Activated gamma-delta T cell treated with anti-CD3 and anti-CD28 coated beads, Interleukin-2, amount 50 U/mL, for 16 hours (primary cell): ENCODE data around the gene BCAT1.
"Not testable (repeated sequence)": the region's sequence is repeated elsewhere in the genome, so short reads cannot be mapped to it uniquely, and the experiment has no call there.

Experiments used
- DNase-seq: peaks from one replicate; pipeline ENCODE4 v3.0.0-alpha.2; 2020; ENCODE audit warnings: low read depth

BCAT1 gene

DNA sequence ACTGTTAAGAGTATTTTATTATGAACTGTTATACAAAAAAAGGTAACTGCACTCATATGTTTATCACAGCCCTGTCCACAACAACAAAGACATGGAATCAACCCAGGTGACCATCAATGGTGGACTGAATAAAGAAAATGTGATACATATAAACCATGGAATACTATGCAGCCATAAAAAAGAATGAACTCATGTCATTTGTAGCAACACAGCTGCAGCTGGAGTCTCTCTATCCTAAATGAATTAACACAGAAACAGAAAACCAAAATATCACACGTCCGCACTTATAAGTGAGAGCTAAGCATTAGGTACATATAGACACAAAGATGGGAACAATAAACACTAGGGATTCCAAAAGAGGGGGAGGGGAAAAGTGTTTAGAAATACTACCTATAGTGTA lies 95.8 kb downstream of the BCAT1 start:
- DNase-seq, result no peak

DNA sequence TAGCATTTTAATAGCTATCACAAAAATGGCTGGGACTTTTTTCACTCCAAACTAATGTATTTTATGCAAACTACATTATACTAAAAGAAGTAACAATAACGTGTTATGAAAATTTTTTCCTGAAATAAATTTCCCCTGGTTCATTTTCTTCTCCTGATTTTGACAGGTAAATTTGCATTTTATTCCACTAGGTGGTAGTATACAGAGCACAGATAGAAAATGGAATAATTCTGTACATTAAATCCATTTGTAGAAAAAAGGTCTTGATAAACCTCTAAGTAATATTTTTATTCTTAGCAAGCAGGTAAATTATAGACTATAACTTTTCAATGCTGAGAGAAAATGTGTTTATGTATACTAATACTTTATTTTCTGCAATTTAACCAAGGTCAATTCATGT lies 96.5 kb downstream of the BCAT1 start:
- DNase-seq, result no peak

DNA sequence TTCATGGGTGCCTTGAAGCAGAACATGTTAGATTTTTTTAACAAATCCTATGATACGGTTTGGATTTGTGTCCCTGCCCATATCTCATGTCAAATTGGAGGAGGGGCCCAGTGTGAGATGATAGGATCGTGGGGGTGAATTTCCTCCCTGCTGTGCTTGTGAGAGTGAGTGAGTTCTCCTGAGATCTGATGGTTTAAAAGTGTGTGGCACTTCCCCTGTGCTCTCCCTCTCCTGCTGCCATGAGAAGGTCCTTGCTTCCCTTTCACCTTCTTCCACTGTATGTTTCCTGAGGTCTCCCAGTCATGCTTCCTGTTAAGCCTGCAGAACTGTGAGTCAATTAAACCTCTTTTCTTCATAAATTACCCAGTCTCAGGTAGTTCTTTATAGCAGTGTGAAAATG lies 97.0 kb downstream of the BCAT1 start:
- not testable (repeated sequence) for DNase-seq

DNA sequence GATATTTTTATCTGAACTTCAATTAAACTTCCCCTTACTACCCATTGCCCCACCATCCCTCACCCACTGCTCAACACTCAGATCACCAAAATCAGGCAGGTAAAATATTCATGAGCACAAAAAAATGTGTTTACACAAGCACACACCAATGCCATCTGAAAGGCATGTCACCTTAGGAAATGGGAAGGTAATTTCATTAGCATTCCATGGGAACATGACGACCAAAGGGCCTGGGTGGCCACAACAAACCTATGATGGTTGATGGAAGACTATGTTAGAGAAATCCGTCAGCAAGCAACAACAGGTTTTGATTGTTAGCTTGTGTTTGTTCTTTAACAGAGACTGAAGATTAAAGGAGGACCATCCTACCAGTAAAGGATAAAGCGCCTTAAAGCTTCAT lies 97.6 kb downstream of the BCAT1 start:
- no peak for DNase-seq

DNA sequence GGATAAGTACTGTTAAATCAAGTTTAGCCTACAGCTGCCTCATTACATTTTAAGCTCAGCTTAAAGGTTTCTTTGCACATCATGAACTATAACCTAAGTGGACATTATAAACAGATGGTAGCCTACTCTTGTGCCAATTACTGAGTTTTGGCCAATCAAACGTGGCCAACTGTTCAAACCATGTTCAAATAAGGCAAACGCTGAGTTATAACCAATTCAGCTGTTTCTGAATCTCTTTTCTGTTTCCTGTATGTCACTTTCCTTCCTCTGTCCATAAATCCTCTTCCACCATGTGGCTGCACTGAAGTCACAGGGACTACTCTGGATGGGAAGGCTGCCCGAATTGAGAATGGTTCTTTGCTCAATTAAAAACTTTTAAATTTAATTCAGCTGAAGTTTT lies 98.4 kb downstream of the BCAT1 start:
- no peak for DNase-seq

DNA sequence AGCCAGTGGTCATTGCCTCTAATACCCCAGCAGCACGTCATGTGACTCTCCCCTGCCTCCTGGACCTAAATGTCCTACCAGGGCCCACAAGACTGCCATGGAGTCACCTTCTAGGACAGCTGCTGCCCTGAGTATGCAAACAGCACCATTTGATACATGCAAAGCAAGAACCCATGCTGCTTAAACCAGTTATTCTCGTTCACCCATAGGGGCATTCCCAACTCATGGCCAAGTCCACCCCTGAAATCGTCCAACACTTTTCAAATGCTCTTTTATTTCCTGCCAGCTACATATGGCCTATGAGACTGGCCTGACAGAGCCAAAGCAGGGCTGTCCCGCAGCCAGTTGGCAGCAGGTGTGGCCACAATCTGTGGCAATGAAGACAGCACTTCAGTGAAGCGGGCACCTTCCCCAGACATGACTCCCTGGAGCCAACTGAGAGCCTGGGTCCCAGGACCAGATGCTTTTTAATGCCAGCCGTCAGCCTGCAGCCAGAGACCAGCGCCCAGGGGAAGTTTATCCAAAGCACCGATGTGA lies 99.9 kb downstream of the BCAT1 start:
- DNase-seq, result no peak

DNA sequence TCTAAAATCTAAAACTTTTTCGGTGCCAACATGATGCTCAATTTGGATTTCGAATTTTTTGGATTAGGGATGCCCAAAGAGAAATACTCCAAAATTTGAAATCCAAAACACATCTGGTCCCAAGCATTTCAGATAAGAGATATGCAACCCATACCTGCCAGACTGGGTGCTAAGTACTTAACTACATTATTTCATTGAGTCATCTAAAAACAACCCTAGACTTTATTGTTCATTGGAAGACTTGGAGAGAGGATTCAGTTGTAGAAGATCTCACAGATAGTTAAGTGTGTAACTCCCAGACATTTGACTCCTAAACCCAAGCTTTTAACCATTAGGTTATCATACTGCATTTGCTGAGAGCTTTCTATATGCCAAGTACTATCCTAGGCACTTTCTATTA lies 102.2 kb downstream of the BCAT1 start:
- DNase-seq, result no peak

DNA sequence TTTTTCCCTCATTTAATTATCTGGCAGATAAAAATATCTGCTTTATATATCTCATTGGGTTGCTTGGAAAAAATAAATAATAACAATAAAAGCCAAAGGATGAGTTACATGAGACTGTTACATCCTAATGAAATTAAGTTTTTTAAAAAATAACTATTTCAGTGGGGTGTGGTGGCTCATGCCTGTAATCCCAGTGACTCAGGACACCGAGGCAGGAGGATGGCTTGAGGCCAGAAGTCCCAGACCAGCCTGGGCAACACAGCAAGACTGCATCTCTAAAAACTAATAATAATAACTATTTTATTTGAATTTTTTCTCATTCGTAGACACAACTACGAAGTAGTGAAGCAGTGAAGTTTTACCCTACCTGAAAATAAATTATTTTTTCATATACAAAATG lies 103.3 kb downstream of the BCAT1 start:
- DNase-seq, result no peak

DNA sequence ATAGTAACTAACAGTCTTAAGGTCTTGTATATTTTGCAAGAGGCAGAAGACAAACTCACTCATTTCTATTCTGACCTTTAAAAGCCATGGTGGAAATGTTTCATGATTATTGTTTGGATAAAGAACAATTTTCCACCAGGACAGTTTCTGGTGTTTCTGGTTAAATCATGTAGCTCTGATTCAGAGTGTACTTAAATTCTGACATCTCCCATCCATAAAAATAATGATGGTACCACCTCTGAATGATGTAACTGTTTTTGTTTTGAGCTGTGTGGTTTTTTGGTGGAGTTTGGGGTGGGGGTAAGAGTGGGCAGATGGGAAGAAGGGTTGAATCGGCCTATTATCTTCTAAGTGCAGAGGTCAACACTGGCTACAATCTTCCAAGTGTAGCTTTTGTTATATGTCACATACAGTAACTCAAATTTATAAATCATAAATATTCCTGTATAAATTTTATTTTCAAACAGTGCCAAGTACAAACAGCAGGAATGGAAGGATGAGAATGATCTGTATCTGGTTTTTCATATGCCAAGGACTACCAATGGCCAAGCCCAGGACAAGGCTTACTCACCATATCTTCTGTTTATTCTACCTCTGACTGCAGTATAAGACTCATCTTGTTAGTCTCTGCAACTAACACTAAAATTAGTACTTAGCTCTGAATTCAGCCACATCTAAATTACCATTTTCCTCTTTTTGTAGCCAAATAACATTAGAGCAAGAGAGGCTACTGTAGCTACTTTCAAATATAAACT lies 108.7 kb downstream of the BCAT1 start:
- DNase-seq, result no peak

DNA sequence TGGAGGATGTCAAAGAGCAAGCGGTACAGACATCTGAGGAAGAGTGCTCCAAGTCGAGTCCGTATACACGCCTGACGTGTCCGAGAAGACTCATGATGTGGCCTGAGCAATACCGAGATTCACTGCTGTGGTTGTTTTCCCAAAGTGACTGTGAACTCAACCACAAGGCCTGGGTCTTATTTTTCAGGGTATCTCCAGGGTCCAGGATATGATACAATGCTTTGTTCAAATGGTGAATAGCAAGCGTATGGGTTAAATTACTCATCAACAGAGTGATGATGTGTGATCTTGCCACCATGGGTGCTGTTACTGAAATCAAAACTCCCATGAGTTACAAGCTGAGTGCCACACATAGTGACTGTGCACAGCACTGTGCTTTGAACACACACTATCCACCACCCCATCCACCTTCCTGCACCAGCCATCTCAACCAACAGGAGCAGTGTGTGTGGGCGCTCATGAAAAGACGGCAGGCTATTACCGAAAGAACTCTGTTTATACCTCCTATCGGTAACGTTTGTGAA lies 109.6 kb downstream of the BCAT1 start:
- DNase-seq, result peak; percentile 12

DNA sequence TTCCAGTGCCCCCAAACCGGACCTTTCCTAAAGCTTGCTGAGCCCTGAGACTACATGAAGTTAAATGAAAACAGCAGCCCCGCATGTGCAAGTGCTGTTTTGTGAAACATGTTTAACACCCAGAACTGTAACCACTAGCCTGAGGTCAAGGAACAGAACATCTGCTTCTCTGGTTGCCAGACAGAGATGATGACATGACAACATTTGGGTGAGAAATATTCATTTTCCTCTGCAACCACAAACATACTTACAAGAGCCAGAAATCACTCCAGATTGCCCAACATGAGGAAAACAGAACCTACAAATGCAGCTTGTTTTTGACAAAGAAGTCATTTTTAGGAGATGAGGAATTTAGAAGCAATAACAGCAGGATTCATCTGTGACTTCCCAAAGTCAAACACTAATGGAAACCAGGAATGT lies 110.4 kb downstream of the BCAT1 start:
- DNase-seq, result no peak

DNA sequence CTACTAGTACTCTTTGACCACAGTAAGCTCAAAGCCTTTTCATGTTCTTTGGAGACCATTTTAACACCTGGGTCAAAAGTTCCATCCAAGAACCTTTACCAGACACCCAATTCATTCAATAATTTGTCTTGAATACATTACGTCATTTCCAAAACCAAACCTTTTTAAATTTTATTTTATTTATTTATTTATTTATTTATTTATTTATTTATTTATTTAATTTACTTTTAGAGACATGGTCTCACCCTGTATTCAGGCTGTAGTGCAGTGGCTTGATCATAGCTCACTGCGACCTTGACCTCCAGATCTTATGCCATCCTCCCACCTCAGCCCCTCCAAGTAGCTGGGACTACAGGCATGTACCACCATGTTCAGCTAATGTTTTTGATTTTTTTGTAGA lies 113.5 kb downstream of the BCAT1 start:
- no peak for DNase-seq

DNA sequence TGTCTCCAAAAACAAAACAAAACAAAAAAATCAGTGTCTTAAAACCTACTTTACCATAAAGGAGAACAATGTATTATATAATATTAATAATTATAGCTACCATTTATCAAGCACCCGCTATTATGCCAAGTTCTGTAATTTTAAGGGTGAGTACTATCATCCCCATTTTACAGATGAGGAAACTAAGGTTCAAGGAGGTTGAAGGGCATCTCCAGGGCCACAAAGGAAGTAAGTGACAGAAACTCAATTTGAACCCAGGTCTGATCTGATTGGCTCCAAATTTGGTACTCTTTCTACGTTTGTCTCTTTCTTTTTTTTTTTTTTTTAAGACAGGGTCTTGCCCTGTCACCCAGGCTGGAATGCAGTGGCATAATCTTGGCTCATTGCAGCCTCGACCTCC lies 115.4 kb downstream of the BCAT1 start:
- DNase-seq, result no peak

DNA sequence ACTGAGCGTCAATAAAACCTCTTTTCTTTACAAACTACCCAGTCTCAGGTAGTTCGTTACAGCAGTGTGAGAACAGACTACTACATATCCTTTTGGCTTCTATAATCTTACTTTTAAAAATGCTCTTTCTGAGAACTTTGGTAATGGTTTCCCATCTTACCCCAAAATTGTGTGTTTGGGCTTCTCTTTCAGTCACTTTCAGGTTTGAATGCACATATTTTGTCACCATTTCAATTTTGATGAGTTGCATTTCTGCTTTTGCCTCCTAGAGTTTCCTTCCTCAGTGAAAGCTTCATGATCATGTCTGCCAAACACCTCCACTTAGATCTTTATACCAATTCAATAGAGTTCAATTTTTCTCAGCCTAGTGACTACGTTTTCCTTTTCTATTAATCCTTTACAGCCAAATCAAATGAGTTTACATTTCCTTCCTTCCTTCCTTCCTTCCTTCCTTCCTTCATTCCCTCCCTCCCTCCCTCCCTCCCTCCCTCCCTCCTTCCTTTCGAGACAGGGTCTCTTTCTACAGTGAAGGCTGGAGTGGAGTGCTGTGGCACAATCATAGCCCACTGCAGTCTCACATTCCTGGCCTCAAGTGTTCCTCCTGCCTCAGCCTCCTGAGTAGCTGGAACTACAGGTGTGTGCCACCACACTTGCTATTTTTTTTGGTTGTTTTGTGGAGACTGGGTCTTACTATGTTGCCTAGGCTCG lies 124.9 kb downstream of the BCAT1 start:
- no peak for DNase-seq

DNA sequence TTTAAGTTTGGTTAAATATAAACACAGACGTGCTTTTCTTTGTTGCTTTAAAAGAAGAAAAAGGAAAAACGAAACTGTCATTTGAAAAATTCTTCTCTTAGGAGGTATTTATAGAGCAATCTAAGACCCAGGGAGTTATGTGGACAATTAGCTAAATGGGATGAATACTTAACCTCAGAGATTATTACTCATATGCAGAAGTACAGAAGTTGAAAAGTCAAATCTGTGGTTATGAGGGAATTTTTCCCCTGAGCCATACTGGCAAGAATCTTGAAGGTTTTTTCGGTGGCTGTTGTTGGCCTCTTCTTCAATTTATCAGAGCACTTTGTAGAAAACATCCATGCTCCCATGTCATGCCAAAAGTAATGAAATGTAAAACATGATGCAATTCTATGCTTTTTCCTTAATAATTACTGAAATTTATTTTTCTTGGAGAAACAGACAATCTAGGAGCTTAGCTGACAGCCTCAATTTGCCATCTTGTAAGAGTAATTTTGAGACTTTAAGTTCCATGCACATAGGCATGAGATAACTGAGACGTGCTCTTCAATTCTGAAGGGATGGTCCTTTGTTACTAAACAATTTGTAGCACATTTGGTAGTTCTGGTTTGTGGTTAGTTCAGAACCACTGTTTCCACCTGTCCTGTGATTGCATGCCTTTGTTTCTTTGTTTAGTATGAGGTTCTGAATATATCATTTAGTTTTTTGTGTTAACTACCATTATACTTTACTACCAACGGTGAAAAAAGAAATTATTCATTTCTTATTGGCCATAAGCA lies 126.6 kb downstream of the BCAT1 start:
- no peak for DNase-seq

DNA sequence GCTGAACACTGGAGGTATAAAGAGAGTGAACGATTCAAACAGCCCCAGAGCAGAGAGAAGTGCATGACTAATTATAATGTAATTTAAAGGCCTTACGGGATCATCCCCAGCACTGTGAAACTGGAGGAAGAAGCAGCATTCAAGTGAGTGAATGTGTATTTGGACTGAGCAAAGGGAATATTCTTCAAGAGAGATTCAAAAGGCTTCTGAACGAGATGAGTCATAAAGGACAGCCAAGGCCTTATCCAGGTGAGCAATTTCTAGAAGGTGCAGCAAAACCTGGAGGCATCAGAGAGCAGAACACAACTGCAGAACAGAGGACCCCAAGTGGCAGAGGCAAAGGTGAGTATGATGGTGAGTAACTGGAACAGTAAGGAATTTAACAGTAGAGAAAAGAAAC lies 127.2 kb downstream of the BCAT1 start:
- no peak for DNase-seq

DNA sequence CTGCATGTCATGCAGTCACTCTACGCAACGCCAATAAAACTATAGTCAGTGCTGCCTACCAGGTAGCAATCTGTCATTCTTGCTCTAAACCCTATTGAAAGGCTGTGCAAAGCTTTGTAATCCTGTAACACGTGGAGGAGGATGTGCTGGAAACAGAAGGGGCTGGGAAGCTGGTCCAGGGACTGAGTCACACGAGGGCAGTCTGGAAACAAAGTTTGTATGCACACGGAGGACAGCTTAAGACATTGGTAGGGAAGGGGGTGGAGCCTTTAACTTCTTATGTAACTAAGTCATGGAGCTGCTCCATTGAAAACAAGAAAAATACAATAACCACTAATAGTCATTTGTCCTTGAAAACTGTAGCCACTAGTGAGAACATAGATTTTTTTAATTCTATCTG lies 128.0 kb downstream of the BCAT1 start:
- DNase-seq, result no peak

DNA sequence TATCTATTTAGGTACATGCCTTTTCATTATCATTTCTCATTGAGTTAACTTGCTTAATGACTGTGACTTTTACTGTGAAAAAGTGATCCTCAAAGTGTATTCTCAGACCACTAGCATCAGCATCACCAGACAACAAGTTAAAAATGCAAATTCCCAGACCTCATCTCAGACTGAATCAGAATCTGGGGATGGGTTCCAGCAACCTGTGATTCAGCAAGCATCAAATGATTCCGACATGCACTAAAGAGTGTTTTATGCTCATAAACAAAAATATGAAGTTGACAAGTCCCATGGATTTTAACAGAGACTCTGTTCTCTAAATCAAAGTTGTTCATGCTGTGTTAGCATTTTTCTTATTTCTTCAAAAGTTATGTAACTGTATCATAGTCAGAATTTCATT lies 130.6 kb downstream of the BCAT1 start:
- no peak for DNase-seq

DNA sequence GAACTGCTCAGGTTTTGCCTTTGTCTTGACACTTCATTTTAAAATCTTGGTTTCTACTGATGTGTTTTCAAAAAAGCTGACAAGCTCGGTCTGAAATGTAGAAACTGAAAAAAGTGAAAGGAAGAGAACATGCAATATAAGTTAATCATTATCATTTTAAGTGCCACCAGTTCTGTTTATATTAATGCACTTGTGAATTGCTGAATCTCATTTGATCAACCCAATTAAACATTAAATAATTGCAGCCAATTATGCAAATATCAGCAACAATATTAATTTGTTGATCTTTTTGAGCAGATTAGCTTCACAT lies 133.8 kb downstream of the BCAT1 start:
- no peak for DNase-seq

DNA sequence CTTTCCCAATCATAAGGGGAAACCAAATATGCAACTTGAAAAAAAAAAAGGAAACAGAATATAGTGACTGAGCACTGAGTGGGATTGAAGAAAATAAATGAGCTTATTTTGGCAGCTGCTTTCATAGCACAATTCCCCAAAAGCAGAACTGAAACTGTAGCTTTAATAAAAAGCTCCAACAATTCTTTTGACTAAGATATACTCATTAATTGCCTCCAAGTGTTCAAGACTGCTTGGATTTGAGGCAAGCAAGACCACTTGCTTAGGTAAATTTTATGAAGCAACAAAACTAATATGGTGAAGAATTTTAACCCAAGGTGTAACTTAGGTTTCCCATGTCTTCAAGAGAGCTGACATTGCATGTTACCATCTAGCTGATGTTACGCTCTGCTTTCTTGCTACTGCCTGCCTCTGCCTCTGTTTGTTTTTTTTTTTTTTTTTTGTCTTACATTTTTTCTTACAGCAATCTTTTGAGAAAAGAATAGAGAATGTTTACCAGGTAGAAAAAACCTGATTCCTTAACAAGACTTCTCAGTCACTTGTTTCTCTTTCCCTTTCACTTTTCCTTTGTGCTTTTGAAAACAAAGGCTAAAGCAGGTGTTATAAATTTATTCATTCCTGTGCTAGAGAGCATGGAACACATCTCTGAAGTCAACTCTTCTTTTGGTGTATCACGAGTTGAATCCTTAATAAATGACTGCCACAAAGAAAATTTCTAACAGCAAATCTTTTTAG lies 134.4 kb downstream of the BCAT1 start:
- DNase-seq, result no peak

DNA sequence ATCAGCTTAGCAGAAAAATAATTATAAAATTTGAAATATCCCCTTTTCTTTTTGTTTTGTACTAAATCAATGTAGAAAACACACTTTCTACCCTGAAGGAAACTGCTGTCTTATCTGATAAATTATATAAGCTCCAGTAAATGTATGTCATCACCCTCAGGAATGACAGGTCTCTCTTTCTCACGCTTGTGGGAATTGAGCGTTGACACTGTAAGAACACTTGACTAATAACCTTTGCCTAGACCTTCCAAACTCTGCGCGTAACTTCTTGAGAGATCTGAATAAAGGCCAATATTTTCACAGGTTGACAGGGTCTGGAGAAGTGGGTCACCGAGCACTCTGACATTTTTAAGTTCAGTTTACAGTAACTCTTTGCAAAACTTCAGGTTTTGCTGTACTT lies 138.5 kb downstream of the BCAT1 start:
- no peak for DNase-seq

DNA sequence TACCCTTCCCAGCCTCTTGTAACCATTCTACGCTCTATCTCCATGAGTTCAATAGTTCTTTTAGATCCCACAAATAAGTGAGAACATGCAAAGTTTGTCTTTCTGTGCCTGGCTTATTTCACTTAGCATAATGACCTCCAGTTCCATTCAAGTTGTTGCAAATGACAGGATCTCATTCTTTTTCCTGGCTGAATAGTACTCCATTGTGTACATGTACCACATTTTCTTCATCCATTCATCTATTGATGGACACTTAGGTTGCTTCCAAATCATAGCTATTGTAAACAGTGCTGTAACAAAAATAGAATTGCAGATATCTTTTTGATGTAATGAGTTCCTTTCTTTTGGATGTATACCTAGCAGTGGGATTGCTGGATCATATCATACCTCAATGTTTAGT lies 139.6 kb downstream of the BCAT1 start:
- not testable (repeated sequence) for DNase-seq
